GM19328 (cell line): ENCODE measurements around the gene DHRS3.

Experiments
- ATAC-seq: cut with Tn5 transposase; IDR thresholded peaks from one replicate; pipeline ENCODE4 v1.9.1; 2021; ENCODE audit warnings: mild to moderate bottlenecking, moderate library complexity; ENCODE audit not compliant: unreplicated experiment

The DHRS3 gene

DNA sequence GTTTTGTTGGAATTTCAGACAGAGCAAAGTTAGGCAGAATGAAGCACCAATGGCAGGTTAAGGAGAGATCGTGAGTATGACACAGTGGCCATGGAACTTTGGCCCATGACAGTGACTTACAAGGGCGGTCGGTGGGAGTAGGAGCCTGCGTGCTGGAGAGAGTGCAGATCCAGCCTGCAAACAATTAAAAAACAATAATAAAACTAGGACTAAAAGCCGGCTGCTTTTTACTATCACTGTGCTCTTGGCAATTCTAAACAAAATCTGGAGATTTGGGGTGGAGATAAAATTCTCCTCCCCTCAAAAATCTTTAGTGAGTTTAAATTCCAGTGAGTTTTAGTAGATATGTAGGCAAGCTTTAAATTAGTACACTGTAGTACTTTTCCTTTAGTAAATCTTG, 96.9 kb downstream of the DHRS3 start:
- no peak for ATAC-seq

DNA sequence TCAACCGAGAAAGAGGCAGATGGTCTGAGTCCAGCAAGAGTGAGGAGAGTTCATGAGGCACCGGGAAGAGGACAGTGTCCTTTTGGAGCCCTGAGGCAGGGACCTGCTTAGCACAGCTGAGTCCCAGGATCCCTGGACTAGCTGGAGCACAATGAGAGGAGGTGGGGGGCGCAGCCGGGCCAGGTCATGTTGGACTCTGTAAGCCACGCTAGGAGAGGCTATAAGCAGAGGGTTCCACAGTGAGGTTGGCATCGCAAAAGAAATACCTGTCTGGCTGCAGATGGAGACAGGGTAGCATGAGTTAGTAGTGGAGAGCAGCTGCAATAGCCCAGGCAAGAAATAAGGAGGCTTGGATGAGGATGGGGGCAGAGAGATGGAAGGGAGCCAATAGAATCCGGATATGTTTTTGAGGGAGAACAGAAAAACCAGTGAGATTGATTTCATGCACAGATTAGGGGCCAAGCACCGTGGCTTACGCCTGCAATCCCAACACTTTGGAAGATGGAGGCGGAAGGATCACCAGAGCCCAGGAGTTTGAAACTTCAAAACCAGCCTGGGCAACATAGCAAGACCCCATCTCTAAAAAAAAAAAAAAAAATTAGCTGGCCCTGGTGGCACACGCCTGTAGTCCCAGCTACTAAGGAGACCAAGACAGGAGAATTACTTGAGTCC, 98.2 kb downstream of the DHRS3 start:
- ATAC-seq = no peak

DNA sequence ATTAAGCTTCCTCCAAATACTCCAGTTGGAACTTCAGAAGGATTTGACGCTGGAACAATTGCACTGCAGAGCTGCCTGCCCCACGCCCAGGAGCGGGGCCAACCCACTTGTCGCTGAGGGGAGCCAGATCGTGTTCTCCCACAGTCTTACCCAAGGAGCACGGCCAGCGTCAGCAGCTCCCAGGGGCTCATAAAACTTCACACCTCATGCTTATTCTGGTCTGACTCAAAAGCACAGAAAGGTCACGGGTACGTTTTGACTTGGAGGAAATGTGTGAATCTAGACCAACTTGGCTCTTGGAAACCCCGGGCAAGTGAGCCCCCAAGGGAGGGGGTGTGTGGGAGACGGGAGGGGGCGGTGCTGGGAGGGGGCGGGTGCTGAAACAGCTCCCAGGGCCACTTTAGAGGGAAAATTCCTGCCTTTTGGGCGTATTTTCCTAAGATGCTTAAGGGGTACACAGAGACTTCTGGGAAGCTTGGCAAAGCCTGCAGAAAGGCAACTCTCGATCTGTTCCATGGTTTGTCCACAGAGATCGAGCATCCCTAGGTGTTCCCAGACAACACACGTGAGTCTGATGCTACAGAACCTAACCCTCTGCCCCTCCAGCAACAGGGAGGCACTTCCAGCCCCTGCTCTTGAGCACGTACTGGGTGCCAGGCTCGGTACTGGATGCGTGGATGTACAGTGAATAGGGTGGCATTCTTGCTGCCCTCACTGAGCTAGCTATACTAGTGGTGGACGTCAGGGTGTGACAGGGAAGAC, 98.9 kb downstream of the DHRS3 start:
- no peak for ATAC-seq
